ENCODE data around the gene SS18L1. TPM values are rescaled to one million over a fixed set of nuclear protein-coding genes. Genes with fewer than 3 reads are reported as not detected.

SS18L1 gene
- total RNA-seq, 2 experiments from 2014 or later = 17.0 to 17.7 TPM

DNA sequence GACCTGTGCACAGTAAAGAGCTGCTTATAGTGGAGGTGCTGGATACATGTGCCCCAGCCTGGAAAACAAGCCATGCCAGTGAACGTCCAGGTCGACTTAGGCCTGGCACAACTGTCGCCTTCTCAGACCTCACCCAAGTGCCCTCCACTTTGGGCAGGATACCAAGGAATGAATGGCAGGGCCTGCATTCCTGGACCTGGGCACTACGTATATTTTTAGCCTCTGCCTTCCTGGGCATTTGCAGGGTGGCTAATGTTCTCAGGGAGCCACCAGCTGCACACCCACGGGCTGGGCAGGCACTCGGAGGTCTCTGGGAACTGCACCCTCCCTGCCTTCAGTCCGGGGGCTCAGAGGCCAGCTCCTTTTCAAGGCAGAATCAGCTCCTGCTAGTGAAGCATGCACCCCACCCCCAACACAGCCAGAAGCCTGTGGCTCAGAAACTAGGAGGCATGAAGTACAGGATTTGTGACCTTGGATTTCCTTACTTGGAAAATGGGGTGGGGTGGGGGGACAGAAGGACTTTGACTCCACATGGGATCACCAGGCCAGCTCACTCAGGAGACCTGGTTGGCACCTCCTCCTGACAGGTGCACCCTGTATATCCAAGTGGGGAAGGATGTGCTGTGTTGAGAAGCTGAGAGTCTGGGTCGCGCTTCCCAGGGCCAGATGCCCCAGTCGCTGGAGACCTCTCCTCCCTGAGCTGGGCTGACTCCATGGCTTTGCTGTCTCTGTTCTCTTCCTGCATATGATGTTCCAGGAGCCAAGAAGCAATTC lies 23.8 kb upstream of the SS18L1 start:
- peaks cover 40% of the 10 kb centered on the region for H3K4me1 ChIP-seq (ENCODE audit: insufficient read depth, low read length, poor library complexity, severe bottlenecking)
- no peak for DNase-seq (ENCODE audit: low spot score)
- H4K20me1 ChIP-seq (ENCODE audit: insufficient read depth, low read length) = peaks cover 13% of the 10 kb centered on the region
- intact Hi-C loops (cut with micrococcal nuclease; ENCODE audit: unreplicated experiment) = no loop called here
- no peaks in the 10 kb centered on the region for H3K9me3 ChIP-seq (ENCODE audit: low read length)
- peaks cover 20% of the 10 kb centered on the region for H3K79me2 ChIP-seq (ENCODE audit: insufficient read depth, low read depth, low read length)
- no peak overlapping the region for H3K4me3 ChIP-seq (ENCODE audit: low read depth, low read length, poor library complexity, severe bottlenecking)
- CTCF ChIA-PET (ENCODE audit: unreplicated experiment) = no interaction called here
- no peak overlapping the region for H3K4me2 ChIP-seq (ENCODE audit: low read length)
- no peak overlapping the region for H2AFZ ChIP-seq (ENCODE audit: low read length)
- H3K9me2 ChIP-seq (ENCODE audit: insufficient read depth, low read length) = no peaks in the 10 kb centered on the region
- no peak for TF ChIP-seq EZH2phosphoT487 (IDR thresholded peaks at IDR 0.05; ENCODE audit: borderline replicate concordance, low read depth, low read length)
- TF ChIP-seq, protein P1, sequence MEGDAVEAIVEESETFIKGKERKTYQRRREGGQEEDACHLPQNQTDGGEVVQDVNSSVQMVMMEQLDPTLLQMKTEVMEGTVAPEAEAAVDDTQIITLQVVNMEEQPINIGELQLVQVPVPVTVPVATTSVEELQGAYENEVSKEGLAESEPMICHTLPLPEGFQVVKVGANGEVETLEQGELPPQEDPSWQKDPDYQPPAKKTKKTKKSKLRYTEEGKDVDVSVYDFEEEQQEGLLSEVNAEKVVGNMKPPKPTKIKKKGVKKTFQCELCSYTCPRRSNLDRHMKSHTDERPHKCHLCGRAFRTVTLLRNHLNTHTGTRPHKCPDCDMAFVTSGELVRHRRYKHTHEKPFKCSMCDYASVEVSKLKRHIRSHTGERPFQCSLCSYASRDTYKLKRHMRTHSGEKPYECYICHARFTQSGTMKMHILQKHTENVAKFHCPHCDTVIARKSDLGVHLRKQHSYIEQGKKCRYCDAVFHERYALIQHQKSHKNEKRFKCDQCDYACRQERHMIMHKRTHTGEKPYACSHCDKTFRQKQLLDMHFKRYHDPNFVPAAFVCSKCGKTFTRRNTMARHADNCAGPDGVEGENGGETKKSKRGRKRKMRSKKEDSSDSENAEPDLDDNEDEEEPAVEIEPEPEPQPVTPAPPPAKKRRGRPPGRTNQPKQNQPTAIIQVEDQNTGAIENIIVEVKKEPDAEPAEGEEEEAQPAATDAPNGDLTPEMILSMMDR (conservative IDR thresholded peaks at IDR 0.05; ENCODE audit: low read length) = no peak
- peaks cover 14% of the 10 kb centered on the region for H3K36me3 ChIP-seq (ENCODE audit: insufficient read depth, low read length)
- POLR2A ChIA-PET = no interaction called here
- no TSS peak for BruUV-seq (replicated peaks)
- H3K27ac ChIP-seq (ENCODE audit: low read depth, low read length, poor library complexity, severe bottlenecking) = no peak overlapping the region

DNA sequence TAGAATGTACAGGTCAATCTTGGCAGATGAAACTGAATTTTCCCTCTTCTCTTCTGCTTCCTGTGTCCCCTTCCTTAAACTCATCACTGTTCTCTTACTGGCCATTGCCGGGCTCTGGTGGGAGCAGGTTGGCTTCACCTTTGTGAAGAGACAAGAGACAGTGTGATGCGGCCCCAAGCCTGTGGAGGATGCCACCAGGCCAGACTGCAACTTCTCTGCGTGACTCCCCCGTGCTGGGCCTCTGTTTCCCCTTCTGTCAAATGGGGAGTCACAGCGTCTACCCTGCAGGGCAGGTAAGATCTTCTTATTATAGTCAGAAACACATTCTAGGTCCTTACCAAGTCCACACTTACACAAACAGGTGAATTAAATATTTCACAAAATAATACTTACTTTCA lies 23.2 kb upstream of the SS18L1 start:
- H3K4me3 ChIP-seq (ENCODE audit: low read depth, low read length, poor library complexity, severe bottlenecking) = no peak overlapping the region
- POLR2A ChIA-PET = interaction anchor here (1.0 to 1.6 kb wide), 2 partner anchors 22 to 54 kb away, joined by 4 to 5 read pairs; no protein-coding TSS in a partner anchor
- no peak for DNase-seq (ENCODE audit: low spot score)
- H3K4me2 ChIP-seq (ENCODE audit: low read length) = peak overlapping the region; percentile 88; the same call in 1 of the 2 replicates
- H3K9me3 ChIP-seq (ENCODE audit: low read length) = no peaks in the 10 kb centered on the region
- H2AFZ ChIP-seq (ENCODE audit: low read length) = no peak overlapping the region
- H3K36me3 ChIP-seq (ENCODE audit: insufficient read depth, low read length) = peaks cover 20% of the 10 kb centered on the region
- H3K79me2 ChIP-seq (ENCODE audit: insufficient read depth, low read depth, low read length) = peaks cover 20% of the 10 kb centered on the region
- CTCF ChIA-PET (ENCODE audit: unreplicated experiment) = no interaction called here
- no TSS peak for BruUV-seq (replicated peaks)
- H3K9me2 ChIP-seq (ENCODE audit: insufficient read depth, low read length) = no peaks in the 10 kb centered on the region
- TF ChIP-seq EZH2phosphoT487 (IDR thresholded peaks at IDR 0.05; ENCODE audit: borderline replicate concordance, low read depth, low read length) = no peak
- TF ChIP-seq, protein P1 (conservative IDR thresholded peaks at IDR 0.05; ENCODE audit: low read length) = no peak
- no peak overlapping the region for H3K27ac ChIP-seq (ENCODE audit: low read depth, low read length, poor library complexity, severe bottlenecking)
- H4K20me1 ChIP-seq (ENCODE audit: insufficient read depth, low read length) = peaks cover 13% of the 10 kb centered on the region
- peaks cover 40% of the 10 kb centered on the region for H3K4me1 ChIP-seq (ENCODE audit: insufficient read depth, low read length, poor library complexity, severe bottlenecking)
- intact Hi-C loops (cut with micrococcal nuclease; ENCODE audit: unreplicated experiment) = no loop called here

All from OCI-LY7 (cell line).